Thoracic aorta (tissue), 2 donors: ENCODE measurements around the gene ANKAR. TPM values are rescaled to one million over a fixed set of nuclear protein-coding genes. Genes with fewer than 3 reads are reported as not detected.
"Not testable (repeated sequence)": the region's sequence is repeated elsewhere in the genome, so short reads cannot be mapped to it uniquely, and the experiment has no call there.

Source experiments
- ATAC-seq: fragments of 150-250 bp; one replicate; pipeline ENCODE4 v1.8.0; 2017; ENCODE audit warnings: low read depth; ENCODE audit not compliant: insufficient number of reproducible peaks, low FRiP score
- DNase-seq: peaks from one replicate; pipeline ENCODE4 v3.0.0-alpha.2; 2020; ENCODE audit warnings: low spot score
- H3K27ac ChIP-seq, 2 donors: fragments of 200-600 bp; sonication (generic); 1 replicate in 1 of 2; 2 replicates in 1 of 2; pipeline ENCODE4 v1.5.1; 2016; ENCODE audit warnings: mild to moderate bottlenecking in 2 of 2, moderate library complexity in 2 of 2
- H3K27me3 ChIP-seq: fragments of 200-600 bp; sonication (generic); replicated peaks from 2 replicates; pipeline ENCODE4 v1.6.0; 2016; ENCODE audit warnings: mild to moderate bottlenecking; ENCODE audit not compliant: insufficient read depth
- H3K36me3 ChIP-seq: fragments of 200-600 bp; sonication (generic); one replicate; pipeline ENCODE4 v1.5.1; 2016
- H3K4me1 ChIP-seq, 2 donors: fragments of 200-600 bp; sonication (generic); 1 replicate in 1 of 2; 2 replicates in 1 of 2; pipeline versions ENCODE4 v1.5.1 to v1.6.0; 2016; ENCODE audit warnings: low read depth in 2 of 2, mild to moderate bottlenecking in 1 of 2; ENCODE audit not compliant: control insufficient read depth in 1 of 2
- H3K4me3 ChIP-seq: fragments of 200-600 bp; sonication (generic); 2 replicates; pipeline ENCODE4 v1.5.1; 2016; ENCODE audit warnings: mild to moderate bottlenecking
- H3K9me3 ChIP-seq: fragments of 200-600 bp; sonication (generic); 2 replicates; pipeline ENCODE4 v1.5.1; 2016
- total RNA-seq, 2 donors: library from RNA; depleted of rRNA; stranded (reverse); fragments of >200 nt; gene quantifications; one replicate each; pipeline versions ENCODE4 v1.1.0 to v1.2.3, GENCODE V29; 2016
- TF ChIP-seq, protein P1 (sequence below): fragments of 200-600 bp; sonication (generic); IDR thresholded peaks from one replicate; pipeline ENCODE4 v1.5.1; 2019; ENCODE audit warnings: antibody characterized with exemption

Gene ANKAR
- total RNA-seq, 2 donors from 2014 or later, result 15.8 to 31.5 TPM

GRCh38 chr2:189659734-189660133 lies 14.7 kb upstream of the ANKAR start:
- ATAC-seq (no peak), DNase-seq (no peak)
- H3K27ac ChIP-seq, result no peak overlapping the region
- TF ChIP-seq, protein P1, sequence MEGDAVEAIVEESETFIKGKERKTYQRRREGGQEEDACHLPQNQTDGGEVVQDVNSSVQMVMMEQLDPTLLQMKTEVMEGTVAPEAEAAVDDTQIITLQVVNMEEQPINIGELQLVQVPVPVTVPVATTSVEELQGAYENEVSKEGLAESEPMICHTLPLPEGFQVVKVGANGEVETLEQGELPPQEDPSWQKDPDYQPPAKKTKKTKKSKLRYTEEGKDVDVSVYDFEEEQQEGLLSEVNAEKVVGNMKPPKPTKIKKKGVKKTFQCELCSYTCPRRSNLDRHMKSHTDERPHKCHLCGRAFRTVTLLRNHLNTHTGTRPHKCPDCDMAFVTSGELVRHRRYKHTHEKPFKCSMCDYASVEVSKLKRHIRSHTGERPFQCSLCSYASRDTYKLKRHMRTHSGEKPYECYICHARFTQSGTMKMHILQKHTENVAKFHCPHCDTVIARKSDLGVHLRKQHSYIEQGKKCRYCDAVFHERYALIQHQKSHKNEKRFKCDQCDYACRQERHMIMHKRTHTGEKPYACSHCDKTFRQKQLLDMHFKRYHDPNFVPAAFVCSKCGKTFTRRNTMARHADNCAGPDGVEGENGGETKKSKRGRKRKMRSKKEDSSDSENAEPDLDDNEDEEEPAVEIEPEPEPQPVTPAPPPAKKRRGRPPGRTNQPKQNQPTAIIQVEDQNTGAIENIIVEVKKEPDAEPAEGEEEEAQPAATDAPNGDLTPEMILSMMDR, result no peak
- no peaks in the 10 kb centered on the region for H3K9me3 ChIP-seq
- no peaks in the 10 kb centered on the region for H3K36me3 ChIP-seq
- H3K27me3 ChIP-seq, result no peaks in the 10 kb centered on the region
- peaks cover 14 to 46% of the 10 kb centered on the region in 2 donors for H3K4me1 ChIP-seq
- H3K4me3 ChIP-seq, result no peak overlapping the region

GRCh38 chr2:189660803-189661147 lies 13.7 kb upstream of the ANKAR start:
- H3K4me3 ChIP-seq, result no peak overlapping the region
- TF ChIP-seq, protein P1, result no peak

GRCh38 chr2:189661148-189661956 lies 13.1 kb upstream of the ANKAR start, which contains the start of gene ASNSD1:
Gene ASNSD1, plus strand, starts transcription at chr2:189661459. Its CDS starts 4,674 bp downstream, at chr2:189666133.
- H3K9me3 ChIP-seq, result no peaks in the 10 kb centered on the region
- TF ChIP-seq, protein P1, result peak; percentile 92
- peak within 1 kb of the TSS; percentile 66 to 79 for H3K27ac ChIP-seq
- peak; percentile 98 for DNase-seq
- no peaks in the 10 kb centered on the region for H3K27me3 ChIP-seq
- H3K4me1 ChIP-seq, result peaks cover 14 to 51% of the 10 kb centered on the region in 2 donors
- peak within 1 kb of the TSS; percentile 86 for H3K4me3 ChIP-seq
- H3K36me3 ChIP-seq, result no peaks in the 10 kb centered on the region
- ATAC-seq, result peak; percentile 100

More at GRCh38 chr2:189660803-189661147, 13.7 kb upstream of the ANKAR start:
- H3K27ac ChIP-seq, result no peak overlapping the region
- H3K36me3 ChIP-seq, result no peaks in the 10 kb centered on the region
- ATAC-seq, result no peak
- no peaks in the 10 kb centered on the region for H3K9me3 ChIP-seq
- no peak for DNase-seq
- H3K4me1 ChIP-seq, result peaks cover 14 to 51% of the 10 kb centered on the region in 2 donors
- no peaks in the 10 kb centered on the region for H3K27me3 ChIP-seq

DNA sequence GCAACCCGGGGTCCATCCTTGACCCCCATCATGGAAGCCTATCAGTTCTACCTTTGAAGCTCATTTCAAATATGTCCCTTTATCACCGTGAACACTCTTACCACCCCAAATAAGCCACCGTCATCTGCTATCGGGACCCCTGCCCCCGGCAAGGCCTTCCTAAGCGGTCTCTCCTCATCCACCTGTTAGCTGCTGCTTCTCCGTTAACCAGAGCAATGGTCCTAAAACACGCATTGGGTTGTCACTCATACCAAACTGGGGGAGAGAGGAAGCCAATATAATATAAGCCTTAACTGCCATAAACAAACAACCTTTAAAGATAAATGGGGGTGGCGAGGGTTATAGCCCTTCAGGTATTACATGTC lies 12.5 kb upstream of the ANKAR start:
- Histone ChIP-seq H3K36me3 (no peaks in the 10 kb centered on the region), H3K4me1 (peaks cover 14 to 51% of the 10 kb centered on the region in 2 donors), H3K27ac (peak overlapping the region in 1 of 2 donors; percentile 66), H3K9me3 (no peaks in the 10 kb centered on the region), H3K4me3 (peak overlapping the region; percentile 86), H3K27me3 (no peaks in the 10 kb centered on the region)
- no peak for ATAC-seq
- DNase-seq, result no peak
- TF ChIP-seq, protein P1, result no peak

DNA sequence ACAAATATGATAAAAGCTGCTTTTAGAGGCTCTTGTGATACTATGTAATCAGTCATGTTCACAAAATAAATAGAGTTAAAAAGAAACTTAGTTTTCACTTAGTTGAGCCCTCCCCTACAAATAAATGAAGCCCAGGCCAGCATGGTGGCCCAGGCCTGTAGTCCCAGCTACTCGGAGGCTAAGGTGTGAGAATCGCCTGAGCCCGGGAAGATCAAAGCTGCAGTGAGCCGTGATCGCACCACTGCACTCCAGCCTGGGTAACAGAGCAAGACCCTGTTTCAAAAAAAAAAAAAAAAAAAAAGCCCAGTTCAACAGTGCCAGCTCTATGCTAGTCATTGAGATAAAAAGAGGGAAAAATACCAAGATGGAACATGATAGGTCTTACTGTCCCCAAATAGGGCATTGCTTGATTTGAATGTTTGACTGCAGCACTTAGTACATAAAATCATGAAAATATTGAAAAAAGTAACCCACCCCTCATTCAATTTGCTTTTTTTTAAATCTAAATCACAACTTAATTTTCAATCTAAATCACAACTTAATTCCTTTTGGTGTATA lies 11.7 kb upstream of the ANKAR start:
- TF ChIP-seq, protein P1, result no peak
- Histone ChIP-seq H3K9me3 (no peaks in the 10 kb centered on the region), H3K36me3 (no peaks in the 10 kb centered on the region), H3K27me3 (no peaks in the 10 kb centered on the region), H3K4me3 (peak overlapping the region; percentile 86), H3K27ac (no peak overlapping the region), H3K4me1 (peaks cover 14 to 46% of the 10 kb centered on the region in 2 donors)
- DNase-seq (no peak), ATAC-seq (no peak)

DNA sequence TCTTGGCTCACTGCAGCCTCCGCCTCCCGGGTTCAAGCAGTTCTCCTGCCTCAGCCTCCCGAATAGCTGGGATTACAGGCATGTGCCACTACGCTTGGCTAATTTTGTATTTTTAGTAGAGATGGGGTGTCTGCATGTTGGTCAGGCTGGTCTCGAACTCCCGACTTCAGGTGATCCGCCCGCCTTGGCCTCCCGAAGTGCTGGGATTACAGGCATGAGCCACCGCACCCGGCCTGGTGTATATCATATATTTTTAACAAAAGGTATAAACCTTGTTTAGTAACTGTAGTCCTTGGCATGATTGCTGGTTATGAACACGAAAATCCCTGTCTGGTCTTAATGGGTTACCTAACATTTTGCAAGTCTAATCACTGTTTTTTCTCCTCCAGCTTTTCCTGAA lies 11.2 kb upstream of the ANKAR start:
- peaks cover 9 to 40% of the 10 kb centered on the region in 2 donors for H3K4me1 ChIP-seq
- not testable (repeated sequence) for H3K27ac ChIP-seq, H3K4me3 ChIP-seq, H3K27me3 ChIP-seq, DNase-seq, ATAC-seq, H3K36me3 ChIP-seq, H3K9me3 ChIP-seq
